Ovary (tissue), 3 donors: Measurements from ENCODE around the gene AFF1.

Source experiments
- POLR2A ChIP-seq: fragments of 450-650 bp; IDR thresholded peaks from one replicate; pipeline ENCODE4 v1.6.1; 2017; ENCODE audit warnings: antibody characterized with exemption, mild to moderate bottlenecking, moderate library complexity
- TF ChIP-seq, protein P1 (sequence below), 3 donors: fragments of 450-650 bp in 2 of 3; fragments of 200-600 bp in 1 of 3; IDR thresholded peaks; one replicate each; pipeline versions ENCODE4 v1.5.1 to v1.8.0; 2016 to 2022; ENCODE audit warnings: antibody characterized with exemption in 3 of 3, mild to moderate bottlenecking in 1 of 3
- donor health status: DM: no; HTN: no; CAD: no.

DNA sequence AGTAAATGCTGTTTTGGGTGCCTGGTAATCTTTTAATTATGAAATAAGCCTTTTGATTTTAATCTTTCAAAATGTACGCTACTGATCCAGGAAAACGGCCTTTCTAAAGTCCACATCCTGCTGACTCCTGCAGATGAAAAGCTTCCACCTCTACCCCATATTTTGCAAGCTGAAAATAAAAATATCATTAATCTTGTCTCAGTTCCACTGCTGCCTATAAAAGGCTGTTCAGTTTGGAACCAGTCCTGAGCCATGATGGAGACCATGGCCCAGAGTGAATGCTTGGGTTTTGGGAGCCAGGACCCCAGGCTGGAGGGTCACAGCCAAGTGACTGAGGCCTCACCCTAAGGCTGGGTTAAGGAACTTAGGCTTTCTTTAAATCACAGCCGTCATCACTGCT, 110.8 kb downstream of the AFF1 start:
- TF ChIP-seq, protein P1, sequence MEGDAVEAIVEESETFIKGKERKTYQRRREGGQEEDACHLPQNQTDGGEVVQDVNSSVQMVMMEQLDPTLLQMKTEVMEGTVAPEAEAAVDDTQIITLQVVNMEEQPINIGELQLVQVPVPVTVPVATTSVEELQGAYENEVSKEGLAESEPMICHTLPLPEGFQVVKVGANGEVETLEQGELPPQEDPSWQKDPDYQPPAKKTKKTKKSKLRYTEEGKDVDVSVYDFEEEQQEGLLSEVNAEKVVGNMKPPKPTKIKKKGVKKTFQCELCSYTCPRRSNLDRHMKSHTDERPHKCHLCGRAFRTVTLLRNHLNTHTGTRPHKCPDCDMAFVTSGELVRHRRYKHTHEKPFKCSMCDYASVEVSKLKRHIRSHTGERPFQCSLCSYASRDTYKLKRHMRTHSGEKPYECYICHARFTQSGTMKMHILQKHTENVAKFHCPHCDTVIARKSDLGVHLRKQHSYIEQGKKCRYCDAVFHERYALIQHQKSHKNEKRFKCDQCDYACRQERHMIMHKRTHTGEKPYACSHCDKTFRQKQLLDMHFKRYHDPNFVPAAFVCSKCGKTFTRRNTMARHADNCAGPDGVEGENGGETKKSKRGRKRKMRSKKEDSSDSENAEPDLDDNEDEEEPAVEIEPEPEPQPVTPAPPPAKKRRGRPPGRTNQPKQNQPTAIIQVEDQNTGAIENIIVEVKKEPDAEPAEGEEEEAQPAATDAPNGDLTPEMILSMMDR (IDR thresholded peaks at IDR 0.05), result no peak
- TF ChIP-seq POLR2A, result no peak
